NCI-H226 (cell line): ENCODE results near the gene FOXC1.

Experiments
- DNase-seq: peaks from one replicate; pipeline ENCODE4 v3.0.0-alpha.2; 2015

Gene FOXC1

GRCh38 chr6:1645466-1646185 is 35.9 kb downstream of the FOXC1 start:
- no peak for DNase-seq

- no peak for DNase-seq
Measured at GRCh38 chr6:1651362-1651761, 41.6 kb downstream of the FOXC1 start.

GRCh38 chr6:1652842-1653241 is 43.1 kb downstream of the FOXC1 start:
- DNase-seq = no peak

- no peak for DNase-seq
Measured at GRCh38 chr6:1654054-1654453, 44.3 kb downstream of the FOXC1 start.

GRCh38 chr6:1657116-1657770 is 47.5 kb downstream of the FOXC1 start:
- DNase-seq = no peak

- no peak for DNase-seq
Measured at GRCh38 chr6:1657771-1658165, 48.1 kb downstream of the FOXC1 start.

GRCh38 chr6:1658212-1659005 is 48.7 kb downstream of the FOXC1 start:
- no peak for DNase-seq

- DNase-seq = no peak
Measured at GRCh38 chr6:1659816-1660215, 50.1 kb downstream of the FOXC1 start.

GRCh38 chr6:1662534-1662933 is 52.8 kb downstream of the FOXC1 start:
- DNase-seq = no peak
